Mesenchymal stem cell (in vitro differentiated cells and primary cell): ENCODE data around the gene MBD3.

Experiments
- DNase-seq: peaks from one replicate; pipeline ENCODE4 v3.0.0-alpha.2; 2013
- H2AFZ ChIP-seq: one replicate; pipeline ENCODE4 v1.6.1; 2013; ENCODE audit warnings: low read depth, mild to moderate bottlenecking, control low read depth, inconsistent platforms, low read length, moderate library complexity
- H2AK5ac ChIP-seq: 2 replicates; pipeline ENCODE4 v1.6.1; 2013; ENCODE audit warnings: low read length, moderate library complexity, mild to moderate bottlenecking, inconsistent platforms; ENCODE audit not compliant: severe bottlenecking
- H2BK120ac ChIP-seq: one replicate; pipeline ENCODE4 v1.6.1; 2013; ENCODE audit warnings: low read depth, mild to moderate bottlenecking, inconsistent platforms, low read length, moderate library complexity
- H2BK12ac ChIP-seq, 2 experiments: one replicate each; pipeline ENCODE4 v1.6.1; 2013; ENCODE audit warnings: inconsistent platforms in 2 of 2, low read length in 2 of 2, mild to moderate bottlenecking in 2 of 2, moderate library complexity in 2 of 2, control low read depth in 1 of 2
- H2BK15ac ChIP-seq: one replicate; pipeline ENCODE4 v1.6.1; 2013; ENCODE audit warnings: mild to moderate bottlenecking, low read depth, inconsistent platforms; ENCODE audit not compliant: poor library complexity, severe bottlenecking
- H2BK5ac ChIP-seq: 2 replicates; pipeline ENCODE4 v1.6.1; 2013; ENCODE audit warnings: low read depth, mild to moderate bottlenecking, low read length, control low read depth, inconsistent platforms; ENCODE audit not compliant: poor library complexity, severe bottlenecking
- H3K14ac ChIP-seq, 2 experiments: one replicate each; pipeline ENCODE4 v1.6.1; 2013; ENCODE audit warnings: inconsistent platforms in 2 of 2, low read length in 2 of 2, control low read depth in 1 of 2, mild to moderate bottlenecking in 1 of 2, moderate library complexity in 1 of 2
- H3K18ac ChIP-seq, 2 experiments: one replicate each; pipeline ENCODE4 v1.6.1; 2013; ENCODE audit warnings: inconsistent platforms in 2 of 2, low read length in 2 of 2, control low read depth in 1 of 2, low read depth in 1 of 2, mild to moderate bottlenecking in 1 of 2
- H3K23ac ChIP-seq, 2 experiments: one replicate each; pipeline ENCODE4 v1.6.1; 2013; ENCODE audit warnings: inconsistent platforms in 2 of 2, low read length in 2 of 2, mild to moderate bottlenecking in 2 of 2, moderate library complexity in 2 of 2, control low read depth in 1 of 2
- H3K27ac ChIP-seq: 2 replicates; pipeline ENCODE4 v1.5.1; 2013; ENCODE audit warnings: mild to moderate bottlenecking, moderate library complexity, low read length, control low read depth, inconsistent platforms; ENCODE audit not compliant: poor library complexity, severe bottlenecking
- H3K27me3 ChIP-seq, 2 experiments: 2 replicates each; pipeline versions ENCODE4 v1.6.1 to v1.7.0; 2013; ENCODE audit warnings: low read length in 2 of 2, mild to moderate bottlenecking in 2 of 2, moderate library complexity in 2 of 2, control low read depth in 1 of 2, inconsistent platforms in 1 of 2; ENCODE audit not compliant: control insufficient read depth in 1 of 2, insufficient read depth in 1 of 2
- H3K36me3 ChIP-seq, 2 experiments: 2 replicates each; pipeline versions ENCODE4 v1.6.1 to v1.7.0; 2013; ENCODE audit warnings: low read length in 2 of 2, control low read depth in 1 of 2, inconsistent platforms in 1 of 2, low read depth in 1 of 2, mild to moderate bottlenecking in 1 of 2; ENCODE audit not compliant: insufficient read depth in 2 of 2, control insufficient read depth in 1 of 2
- H3K4ac ChIP-seq, 2 experiments: one replicate each; pipeline ENCODE4 v1.6.1; 2013; ENCODE audit warnings: inconsistent platforms in 2 of 2, low read length in 2 of 2, mild to moderate bottlenecking in 2 of 2, moderate library complexity in 2 of 2, control low read depth in 1 of 2, low read depth in 1 of 2
- H3K4me1 ChIP-seq: 2 replicates; pipeline ENCODE4 v1.6.1; 2013; ENCODE audit warnings: low read depth, low read length, control low read depth; ENCODE audit not compliant: control insufficient read depth, insufficient read depth
- H3K4me2 ChIP-seq: 2 replicates; pipeline ENCODE4 v1.6.1; 2013; ENCODE audit warnings: low read length, mild to moderate bottlenecking, inconsistent platforms; ENCODE audit not compliant: poor library complexity, severe bottlenecking
- H3K4me3 ChIP-seq, 2 experiments: 2 replicates each; pipeline versions ENCODE4 v1.5.1 to v1.7.0; 2013; ENCODE audit warnings: low read length in 2 of 2, mild to moderate bottlenecking in 2 of 2, control low read depth in 1 of 2, low read depth in 1 of 2; ENCODE audit not compliant: insufficient read depth in 1 of 2
- H3K79me1 ChIP-seq: replicated peaks from 2 replicates; pipeline ENCODE4 v1.6.1; 2013; ENCODE audit warnings: mild to moderate bottlenecking, control low read depth, low read length, inconsistent platforms; ENCODE audit not compliant: poor library complexity, severe bottlenecking
- H3K9ac ChIP-seq: 2 replicates; pipeline ENCODE4 v1.7.0; 2013; ENCODE audit warnings: mild to moderate bottlenecking, low read length, moderate library complexity
- H3K9me3 ChIP-seq: 2 replicates; pipeline ENCODE4 v1.7.0; 2013; ENCODE audit warnings: mild to moderate bottlenecking, low read length; ENCODE audit not compliant: control insufficient read depth
- H4K8ac ChIP-seq: one replicate; pipeline ENCODE4 v1.6.1; 2013; ENCODE audit warnings: inconsistent platforms, mild to moderate bottlenecking, low read length, moderate library complexity
- H4K91ac ChIP-seq: one replicate; pipeline ENCODE4 v1.6.1; 2013; ENCODE audit warnings: mild to moderate bottlenecking, low read length, inconsistent platforms
- WGBS: methylation state at CpG from one replicate; pipeline ENCODE4 v1.1.7; 2013; ENCODE audit warnings: mixed read lengths; 5-methylcytosine and 5-hydroxymethylcytosine counted together

Gene MBD3

GRCh38 chr19:1558552-1558951 is 34.1 kb downstream of the MBD3 start:
- Histone ChIP-seq H3K9ac (no peak overlapping the region), H3K4me2 (no peak overlapping the region), H3K27me3 (no peaks in the 10 kb centered on the region), H2AFZ (no peak overlapping the region), H2BK12ac (no peak overlapping the region), H3K9me3 (no peaks in the 10 kb centered on the region), H3K14ac (no peak overlapping the region), H2AK5ac (no peak overlapping the region), H4K8ac (no peak overlapping the region), H3K4me3 (no peak overlapping the region), H4K91ac (no peak overlapping the region), H3K27ac (no peak overlapping the region), H2BK120ac (no peak overlapping the region), H2BK5ac (no peak overlapping the region), H3K18ac (no peak overlapping the region), H3K4me1 (peaks cover 25% of the 10 kb centered on the region), H3K23ac (no peak overlapping the region), H2BK15ac (no peak overlapping the region), H3K36me3 (peaks cover 0 to 65% of the 10 kb centered on the region in 2 experiments), H3K4ac (no peak overlapping the region), H3K79me1 (peaks cover 18% of the 10 kb centered on the region)
- no peak for DNase-seq
- 94% methylated on average over 9 of the region's 12 CpGs for WGBS

DNA sequence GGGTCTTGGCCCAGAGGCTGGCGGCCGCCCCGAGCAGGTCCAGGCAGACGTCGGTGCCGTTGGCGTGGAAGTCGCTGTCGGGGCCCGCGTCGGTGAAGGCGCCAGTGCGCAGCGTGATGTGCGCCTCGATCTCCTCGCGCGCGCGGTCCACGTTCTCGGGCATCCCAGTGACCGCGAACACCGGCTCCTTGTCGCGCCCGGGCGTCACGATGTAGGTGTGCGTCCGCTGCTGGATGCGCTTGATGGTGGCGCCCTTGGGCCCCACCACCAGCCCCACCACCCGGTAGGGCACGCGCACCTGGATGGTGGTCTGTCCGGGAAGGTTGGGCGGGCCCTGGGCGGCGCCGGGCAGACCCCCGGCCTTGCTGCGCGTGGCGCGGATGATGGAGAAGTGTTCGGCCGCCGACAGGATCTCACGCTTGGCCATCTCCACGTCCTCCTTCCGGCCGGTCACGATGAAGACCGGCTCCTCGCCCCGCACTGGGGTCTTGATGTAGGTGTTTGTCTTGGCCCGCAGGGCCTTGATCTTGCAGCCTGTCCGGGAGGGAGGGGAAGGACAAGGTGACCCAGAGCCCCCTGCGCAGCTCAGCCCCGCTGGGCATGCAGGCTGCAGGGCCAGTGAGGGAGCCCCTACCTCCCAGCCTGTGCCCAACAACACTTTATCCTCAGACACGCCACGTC is 36.1 kb downstream of the MBD3 start:
- peaks cover 0 to 57% of the 10 kb centered on the region in 2 experiments for H3K36me3 ChIP-seq
- 98% methylated on average over 63 of the region's 66 CpGs for WGBS
- no peak overlapping the region for H2BK12ac ChIP-seq
- H3K18ac ChIP-seq: no peak overlapping the region
- H3K4ac ChIP-seq: no peak overlapping the region
- no peak overlapping the region for H3K9ac ChIP-seq
- H3K23ac ChIP-seq: no peak overlapping the region
- no peak overlapping the region for H3K14ac ChIP-seq
- H2BK5ac ChIP-seq: no peak overlapping the region
- peaks cover 28% of the 10 kb centered on the region for H3K79me1 ChIP-seq
- H2BK120ac ChIP-seq: no peak overlapping the region
- H3K9me3 ChIP-seq: no peaks in the 10 kb centered on the region
- H3K4me3 ChIP-seq: no peak overlapping the region
- no peak overlapping the region for H4K8ac ChIP-seq
- no peak overlapping the region for H3K27ac ChIP-seq
- H2AK5ac ChIP-seq: no peak overlapping the region
- no peak overlapping the region for H4K91ac ChIP-seq
- H3K27me3 ChIP-seq: no peaks in the 10 kb centered on the region
- H2AFZ ChIP-seq: no peak overlapping the region
- H3K4me1 ChIP-seq: peaks cover 24% of the 10 kb centered on the region
- no peak overlapping the region for H3K4me2 ChIP-seq
- DNase-seq: no peak
- no peak overlapping the region for H2BK15ac ChIP-seq

- 97% methylated on average over 113 of the region's 121 CpGs for WGBS
- H4K91ac ChIP-seq: no peak overlapping the region
- H3K27me3 ChIP-seq: no peaks in the 10 kb centered on the region
- H3K4me1 ChIP-seq: peaks cover 20% of the 10 kb centered on the region
- no peak overlapping the region for H3K4me2 ChIP-seq
- H3K36me3 ChIP-seq: peaks cover 0 to 50% of the 10 kb centered on the region in 2 experiments
- H3K4ac ChIP-seq: no peak overlapping the region
- no peak overlapping the region for H3K18ac ChIP-seq
- H3K79me1 ChIP-seq: peaks cover 28% of the 10 kb centered on the region
- H2AFZ ChIP-seq: no peak overlapping the region
- H2BK15ac ChIP-seq: no peak overlapping the region
- no peak overlapping the region for H3K27ac ChIP-seq
- no peaks in the 10 kb centered on the region for H3K9me3 ChIP-seq
- no peak overlapping the region for H3K14ac ChIP-seq
- no peak overlapping the region for H3K23ac ChIP-seq
- no peak overlapping the region for H2BK5ac ChIP-seq
- peak overlapping the region; percentile 73 for H4K8ac ChIP-seq
- no peak overlapping the region for H2BK120ac ChIP-seq
- H3K4me3 ChIP-seq: peak overlapping the region in 1 of 2 experiments; percentile 10
- no peak for DNase-seq
- no peak overlapping the region for H3K9ac ChIP-seq
- no peak overlapping the region for H2AK5ac ChIP-seq
- no peak overlapping the region for H2BK12ac ChIP-seq
Observed at GRCh38 chr19:1555487-1556389, 36.9 kb downstream of the MBD3 start.

DNA sequence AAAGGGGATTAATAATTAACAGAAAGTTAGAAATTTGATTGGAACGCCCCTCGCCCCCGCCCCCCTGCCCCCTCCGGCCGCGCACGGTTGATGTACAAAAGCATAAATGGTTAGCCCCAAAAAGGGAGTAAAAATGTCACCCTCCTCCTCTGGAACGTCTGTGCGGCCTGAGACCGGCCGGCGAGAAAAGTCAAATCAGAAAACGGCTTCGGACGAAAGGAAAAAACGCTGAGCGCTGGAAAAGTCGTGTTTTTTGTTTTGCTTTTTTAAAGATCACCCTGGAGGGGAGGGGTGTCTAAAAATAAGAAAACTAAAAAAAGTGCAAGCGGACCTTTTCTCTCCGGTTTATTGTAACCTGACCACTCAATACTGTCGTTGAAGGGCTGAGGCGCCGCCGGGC is 37.7 kb downstream of the MBD3 start:
- H3K14ac ChIP-seq: no peak overlapping the region
- H2BK5ac ChIP-seq: no peak overlapping the region
- no peak overlapping the region for H3K4me3 ChIP-seq
- H2AK5ac ChIP-seq: no peak overlapping the region
- no peak overlapping the region for H2BK120ac ChIP-seq
- peaks cover 28% of the 10 kb centered on the region for H3K79me1 ChIP-seq
- H3K23ac ChIP-seq: no peak overlapping the region
- H3K4me1 ChIP-seq: peaks cover 16% of the 10 kb centered on the region
- H3K4ac ChIP-seq: no peak overlapping the region
- no peak overlapping the region for H3K27ac ChIP-seq
- H2BK12ac ChIP-seq: no peak overlapping the region
- H3K36me3 ChIP-seq: peaks cover 0 to 42% of the 10 kb centered on the region in 2 experiments
- H2AFZ ChIP-seq: no peak overlapping the region
- H4K8ac ChIP-seq: no peak overlapping the region
- H3K27me3 ChIP-seq: no peaks in the 10 kb centered on the region
- no peak overlapping the region for H4K91ac ChIP-seq
- H3K18ac ChIP-seq: no peak overlapping the region
- H2BK15ac ChIP-seq: no peak overlapping the region
- no peak for DNase-seq
- no peak overlapping the region for H3K4me2 ChIP-seq
- WGBS: 95% methylated on average over 24 of the region's 24 CpGs
- no peaks in the 10 kb centered on the region for H3K9me3 ChIP-seq
- no peak overlapping the region for H3K9ac ChIP-seq
